SIG-M5 treated with dmso at 0.1 percent for 504 hours (cell line): Measurements from ENCODE around the gene HLA-DPA1.

Source experiments
- DNase-seq: peaks from one replicate; lab custom pipeline; 2025; ENCODE audit not compliant: unreplicated experiment; lab: John Stamatoyannopoulos, UW

HLA-DPA1 gene

DNA sequence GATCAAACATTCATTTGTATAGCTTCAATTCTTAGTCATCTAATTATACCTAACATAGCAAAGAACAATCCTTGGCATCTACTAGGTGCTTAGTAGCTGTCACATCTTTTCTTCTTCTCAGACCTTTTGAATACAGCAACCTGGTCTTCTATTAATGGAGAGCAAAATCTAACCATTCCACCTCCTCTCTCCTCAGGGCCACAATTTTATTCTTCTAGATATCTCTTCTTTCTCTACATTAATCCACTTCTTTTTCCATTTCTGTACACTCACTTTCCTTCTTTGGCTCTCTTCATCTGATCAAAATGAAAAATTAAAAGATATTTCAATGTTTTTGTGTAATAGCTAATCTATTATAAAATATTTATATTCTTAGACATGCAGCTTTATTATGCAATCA, 55.0 kb downstream of the HLA-DPA1 start:
- no peak for DNase-seq

GRCh38 chr6:33017694-33018353, 55.6 kb downstream of the HLA-DPA1 start:
- DNase-seq = no peak

GRCh38 chr6:33017018-33017417, 56.4 kb downstream of the HLA-DPA1 start:
- DNase-seq = no peak

GRCh38 chr6:33015798-33016197, 57.7 kb downstream of the HLA-DPA1 start:
- DNase-seq = no peak

GRCh38 chr6:33014841-33015634, 58.4 kb downstream of the HLA-DPA1 start:
- DNase-seq = peak; percentile 81
